ENCODE measurements around the gene COPS7A. TPM values are rescaled to one million over a fixed set of nuclear protein-coding genes. Genes with fewer than 3 reads are reported as not detected.

Gene COPS7A
- total RNA-seq, 1 donor, result 86.0 TPM

DNA sequence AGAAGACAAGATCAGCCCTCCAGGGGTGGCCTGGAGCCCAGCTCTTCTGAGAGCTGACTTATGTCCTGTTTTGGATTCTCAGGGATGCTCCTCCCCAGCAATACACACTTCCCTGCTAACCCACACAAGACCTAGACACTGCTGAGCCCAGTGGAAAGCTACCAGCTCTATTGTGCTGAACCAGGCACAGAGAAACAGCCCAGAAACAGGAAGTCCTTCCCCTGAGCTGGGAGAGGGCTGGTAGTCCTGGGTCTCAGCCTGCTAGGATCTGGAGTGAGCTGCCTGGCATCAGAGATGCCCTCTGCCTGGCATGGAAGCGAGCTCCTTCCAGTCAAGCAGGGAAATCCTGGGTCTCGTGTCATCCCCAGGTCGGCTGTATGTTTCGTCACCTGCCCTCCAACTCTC, 47.2 kb downstream of the COPS7A start:
- DNase-seq (ENCODE audit: low read depth), result no peak
- H3K4me3 ChIP-seq (ENCODE audit: low read depth, low read length), result no peak overlapping the region
- TF ChIP-seq, protein P1, sequence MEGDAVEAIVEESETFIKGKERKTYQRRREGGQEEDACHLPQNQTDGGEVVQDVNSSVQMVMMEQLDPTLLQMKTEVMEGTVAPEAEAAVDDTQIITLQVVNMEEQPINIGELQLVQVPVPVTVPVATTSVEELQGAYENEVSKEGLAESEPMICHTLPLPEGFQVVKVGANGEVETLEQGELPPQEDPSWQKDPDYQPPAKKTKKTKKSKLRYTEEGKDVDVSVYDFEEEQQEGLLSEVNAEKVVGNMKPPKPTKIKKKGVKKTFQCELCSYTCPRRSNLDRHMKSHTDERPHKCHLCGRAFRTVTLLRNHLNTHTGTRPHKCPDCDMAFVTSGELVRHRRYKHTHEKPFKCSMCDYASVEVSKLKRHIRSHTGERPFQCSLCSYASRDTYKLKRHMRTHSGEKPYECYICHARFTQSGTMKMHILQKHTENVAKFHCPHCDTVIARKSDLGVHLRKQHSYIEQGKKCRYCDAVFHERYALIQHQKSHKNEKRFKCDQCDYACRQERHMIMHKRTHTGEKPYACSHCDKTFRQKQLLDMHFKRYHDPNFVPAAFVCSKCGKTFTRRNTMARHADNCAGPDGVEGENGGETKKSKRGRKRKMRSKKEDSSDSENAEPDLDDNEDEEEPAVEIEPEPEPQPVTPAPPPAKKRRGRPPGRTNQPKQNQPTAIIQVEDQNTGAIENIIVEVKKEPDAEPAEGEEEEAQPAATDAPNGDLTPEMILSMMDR (IDR thresholded peaks at IDR 0.05; ENCODE audit: insufficient read depth, low read length), result no peak

DNA sequence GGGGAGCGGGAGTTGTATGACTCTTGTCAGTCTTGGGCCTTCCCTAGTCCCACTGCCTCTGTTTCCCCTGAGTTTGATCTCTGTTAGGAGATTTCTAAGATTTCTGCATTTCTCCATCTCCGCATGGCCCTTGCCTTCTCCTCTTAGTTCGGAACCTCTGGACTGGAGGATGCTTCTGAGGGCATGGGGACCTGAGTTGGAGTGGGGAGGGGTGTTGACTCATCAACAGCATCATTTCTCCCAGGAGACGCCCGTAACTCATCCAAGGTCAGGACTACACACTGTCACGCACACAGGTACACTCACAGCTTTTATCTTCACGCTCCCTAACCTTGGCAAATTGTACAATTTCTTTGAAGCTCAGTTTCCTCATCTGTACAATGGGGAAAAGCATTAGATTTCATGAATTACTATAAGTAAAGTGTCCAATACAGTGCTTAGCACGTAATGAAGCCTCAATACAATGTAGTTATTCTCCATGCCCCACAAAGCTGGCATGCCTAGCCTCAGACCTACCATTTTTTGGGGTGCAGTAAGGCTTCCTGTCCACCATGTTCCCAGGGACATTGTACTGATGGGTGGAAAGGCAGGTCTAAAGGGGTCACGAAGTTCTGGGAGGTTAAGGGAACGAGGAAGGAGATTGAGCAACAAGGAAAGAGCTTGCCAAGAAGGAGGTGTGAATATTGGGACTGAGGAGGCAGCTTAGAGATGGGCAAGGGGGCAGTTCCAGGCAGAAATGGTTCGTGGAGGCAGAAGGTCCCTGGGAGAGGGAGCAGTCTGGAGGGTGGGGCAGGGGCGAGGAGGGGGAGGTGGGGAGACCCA, 47.9 kb downstream of the COPS7A start:
- DNase-seq (ENCODE audit: low read depth), result no peak
- TF ChIP-seq, protein P1 (IDR thresholded peaks at IDR 0.05; ENCODE audit: insufficient read depth, low read length), result no peak
- H3K4me3 ChIP-seq (ENCODE audit: low read depth, low read length), result no peak overlapping the region

DNA sequence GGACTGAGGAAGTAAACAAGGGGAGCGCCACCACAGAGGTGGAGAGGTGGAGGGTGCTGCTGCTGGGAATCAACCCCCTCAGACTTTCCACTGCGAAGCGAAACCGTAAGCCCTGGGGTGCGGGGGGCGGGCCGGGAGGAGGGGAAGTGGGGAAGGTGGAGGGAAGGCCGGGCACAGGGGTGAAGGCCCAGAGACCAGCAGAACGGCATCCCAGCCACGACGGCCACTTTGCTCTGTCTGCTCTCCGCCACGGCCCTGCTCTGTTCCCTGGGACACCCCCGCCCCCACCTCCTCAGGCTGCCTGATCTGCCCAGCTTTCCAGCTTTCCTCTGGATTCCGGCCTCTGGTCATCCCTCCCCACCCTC, 48.5 kb downstream of the COPS7A start, which contains the start of gene LAG3:
Gene LAG3 (plus strand): TSS at position 190 of the 365 bp plus-strand sequence. CDS start 333 bp downstream, outside the sequence.
- no peak for DNase-seq (ENCODE audit: low read depth)
- TF ChIP-seq, protein P1 (IDR thresholded peaks at IDR 0.05; ENCODE audit: insufficient read depth, low read length), result no peak
- H3K4me3 ChIP-seq (ENCODE audit: low read depth, low read length), result no peak within 1 kb of the TSS

DNA sequence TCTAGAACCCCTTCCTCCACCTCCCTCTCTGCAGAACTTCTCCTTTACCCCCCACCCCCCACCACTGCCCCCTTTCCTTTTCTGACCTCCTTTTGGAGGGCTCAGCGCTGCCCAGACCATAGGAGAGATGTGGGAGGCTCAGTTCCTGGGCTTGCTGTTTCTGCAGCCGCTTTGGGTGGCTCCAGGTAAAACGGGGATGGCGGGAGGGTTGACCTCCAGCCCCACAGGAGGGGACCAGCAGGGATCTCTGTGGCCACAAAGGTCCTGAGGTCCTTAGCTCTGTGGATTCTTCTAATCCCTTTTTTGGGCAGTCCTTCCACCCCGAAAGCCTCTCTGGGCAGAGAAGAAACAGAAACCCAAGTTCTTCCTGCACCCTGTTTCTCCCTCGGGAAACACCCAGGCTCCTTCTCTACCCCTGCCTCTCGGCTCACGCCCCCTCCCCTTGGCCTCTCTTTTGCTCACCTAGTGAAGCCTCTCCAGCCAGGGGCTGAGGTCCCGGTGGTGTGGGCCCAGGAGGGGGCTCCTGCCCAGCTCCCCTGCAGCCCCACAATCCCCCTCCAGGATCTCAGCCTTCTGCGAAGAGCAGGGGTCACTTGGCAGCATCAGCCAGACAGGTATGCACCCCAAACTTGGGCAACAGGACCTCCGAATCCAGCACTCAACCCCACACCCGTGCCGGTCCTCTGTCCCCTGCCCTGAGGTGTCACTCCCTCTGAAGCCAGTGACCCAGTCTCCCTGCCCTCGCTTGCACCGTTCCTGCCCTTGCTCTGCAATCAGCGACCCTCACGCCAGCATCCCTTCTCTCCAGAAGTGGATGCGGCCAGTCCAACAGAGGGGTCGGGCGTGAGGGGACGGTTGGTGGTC, 49.1 kb downstream of the COPS7A start:
- TF ChIP-seq, protein P1 (IDR thresholded peaks at IDR 0.05; ENCODE audit: insufficient read depth, low read length), result no peak
- no peak for DNase-seq (ENCODE audit: low read depth)

DNA sequence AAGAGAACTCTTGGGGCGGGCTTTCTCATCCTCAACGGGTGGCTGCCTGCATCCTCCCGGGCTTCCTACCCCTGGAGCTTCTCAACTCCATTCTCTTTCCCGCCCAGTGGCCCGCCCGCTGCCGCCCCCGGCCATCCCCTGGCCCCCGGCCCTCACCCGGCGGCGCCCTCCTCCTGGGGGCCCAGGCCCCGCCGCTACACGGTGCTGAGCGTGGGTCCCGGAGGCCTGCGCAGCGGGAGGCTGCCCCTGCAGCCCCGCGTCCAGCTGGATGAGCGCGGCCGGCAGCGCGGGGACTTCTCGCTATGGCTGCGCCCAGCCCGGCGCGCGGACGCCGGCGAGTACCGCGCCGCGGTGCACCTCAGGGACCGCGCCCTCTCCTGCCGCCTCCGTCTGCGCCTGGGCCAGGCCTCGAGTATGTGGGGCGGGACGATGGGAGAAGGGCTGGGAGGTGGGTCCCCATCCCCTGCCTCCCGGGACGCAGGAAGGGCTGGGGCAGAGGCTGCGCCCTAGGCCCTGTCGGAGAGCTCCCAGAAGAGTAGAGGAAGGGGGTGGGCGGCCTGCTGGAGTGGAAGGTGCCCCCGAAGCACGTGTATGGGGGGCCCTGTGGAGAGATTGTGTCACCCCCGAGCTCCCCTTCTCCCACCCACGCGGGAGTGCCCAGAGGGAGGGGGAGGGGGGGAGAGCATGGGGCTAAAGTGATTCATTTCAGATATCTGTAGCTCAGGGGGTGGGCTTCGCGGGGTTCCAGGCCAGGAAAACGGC, 49.9 kb downstream of the COPS7A start:
- DNase-seq (ENCODE audit: low read depth), result no peak
- TF ChIP-seq, protein P1 (IDR thresholded peaks at IDR 0.05; ENCODE audit: insufficient read depth, low read length), result no peak
- H3K4me3 ChIP-seq (ENCODE audit: low read depth, low read length), result no peak overlapping the region

More for the DNA sequence above, 49.1 kb downstream of the COPS7A start:
- no peak overlapping the region for H3K4me3 ChIP-seq (ENCODE audit: low read depth, low read length)

DNA sequence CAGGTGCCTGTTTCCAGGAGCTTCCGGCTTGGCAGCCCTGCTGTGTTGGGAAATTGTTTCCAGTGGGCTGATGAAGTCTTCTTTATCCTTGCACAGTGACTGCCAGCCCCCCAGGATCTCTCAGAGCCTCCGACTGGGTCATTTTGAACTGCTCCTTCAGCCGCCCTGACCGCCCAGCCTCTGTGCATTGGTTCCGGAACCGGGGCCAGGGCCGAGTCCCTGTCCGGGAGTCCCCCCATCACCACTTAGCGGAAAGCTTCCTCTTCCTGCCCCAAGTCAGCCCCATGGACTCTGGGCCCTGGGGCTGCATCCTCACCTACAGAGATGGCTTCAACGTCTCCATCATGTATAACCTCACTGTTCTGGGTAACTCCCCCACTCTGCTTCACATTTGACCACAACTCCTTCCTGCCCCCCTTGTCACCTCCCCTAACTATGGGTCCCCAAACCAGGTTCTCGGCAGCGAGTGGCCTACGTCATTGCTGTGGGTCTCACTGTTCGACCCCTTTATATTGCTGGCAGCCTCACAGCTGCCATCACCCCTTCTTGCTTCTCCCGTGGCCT, 50.7 kb downstream of the COPS7A start:
- TF ChIP-seq, protein P1 (IDR thresholded peaks at IDR 0.05; ENCODE audit: insufficient read depth, low read length), result no peak
- H3K4me3 ChIP-seq (ENCODE audit: low read depth, low read length), result no peak overlapping the region
- DNase-seq (ENCODE audit: low read depth), result no peak

Measured in fibroblast of the aortic adventitia (primary cell).